HL-60 (cell line): ENCODE results near the gene PRKAA2.

Experiments
- CTCF ChIP-seq: IDR thresholded peaks from one replicate; pipeline ENCODE4 v1.5.1; 2011; ENCODE audit warnings: low read length, control low read depth, inconsistent platforms; ENCODE audit not compliant: insufficient read depth
- GABPA ChIP-seq: IDR thresholded peaks from 2 replicates; pipeline ENCODE4 v1.6.1; 2012; ENCODE audit warnings: low read depth
- POLR2AphosphoS5 ChIP-seq: IDR thresholded peaks from 2 replicates; pipeline ENCODE4 v1.6.1; 2012; ENCODE audit warnings: low read depth
- REST ChIP-seq: IDR thresholded peaks from 2 replicates; pipeline ENCODE4 v1.6.1; 2012; ENCODE audit warnings: low read depth; ENCODE audit not compliant: insufficient replicate concordance
- SPI1 ChIP-seq: IDR thresholded peaks from 2 replicates; pipeline ENCODE4 v1.6.1; 2012; ENCODE audit warnings: low read depth, mild to moderate bottlenecking, borderline replicate concordance

- no peak for TF ChIP-seq CTCF
- TF ChIP-seq POLR2AphosphoS5 = no peak
- TF ChIP-seq REST = no peak
- no peak for TF ChIP-seq GABPA
- no peak for TF ChIP-seq SPI1
These were observed 100.1 kb downstream of the PRKAA2 start for GRCh38 chr1:56745231-56745630.
